ENCODE results near the gene COX5A. TPM values are rescaled to one million over a fixed set of nuclear protein-coding genes. Genes with fewer than 3 reads are reported as not detected.

The COX5A gene
- total RNA-seq, 1 donor = 39.1 TPM

DNA sequence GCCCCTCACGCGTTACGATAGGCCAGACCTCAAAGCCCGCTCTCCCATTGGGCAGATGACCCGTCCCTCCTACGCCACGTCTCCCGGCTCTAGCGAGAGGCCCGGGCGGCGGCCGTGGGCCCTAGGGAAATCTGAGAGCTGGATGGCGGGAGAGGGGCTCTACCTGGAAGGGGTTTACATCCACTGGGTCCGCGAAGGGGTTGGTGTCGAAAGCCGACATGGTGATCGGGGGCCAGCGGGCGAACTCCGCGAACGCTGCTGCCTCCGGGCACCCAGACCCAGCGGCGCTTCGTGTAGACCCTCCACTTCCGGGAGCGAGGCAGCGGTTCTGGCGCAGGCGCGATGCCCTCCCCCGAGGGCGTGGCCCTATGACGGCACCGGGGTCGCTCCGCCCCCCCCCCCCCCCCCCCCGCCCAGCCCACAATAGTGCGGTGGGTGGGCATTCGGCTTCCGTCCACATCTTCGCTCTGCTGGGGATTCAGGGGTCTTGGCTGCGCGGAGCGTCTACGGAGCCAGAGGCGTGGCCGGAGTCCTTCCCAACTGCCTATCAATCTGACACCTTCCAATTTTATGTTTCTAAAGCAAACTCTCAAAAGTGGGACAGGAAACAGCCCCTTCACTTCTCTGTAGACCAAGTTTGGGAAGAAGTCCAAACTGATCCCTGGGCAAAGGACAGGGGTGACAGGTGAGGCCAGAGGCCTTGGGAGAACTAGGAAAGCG, 64.7 kb downstream of the COX5A start, which contains the start of gene SCAMP2:
Gene SCAMP2, minus strand, starts transcription at position 330 of the 720 bp plus-strand sequence. Its CDS starts 110 bp downstream, at position 220.
- Histone ChIP-seq H3K27me3 (ENCODE audit: insufficient read depth, low read length) (no peaks in the 10 kb centered on the region), H3K4me3 (ENCODE audit: low read length) (peak within 1 kb of the TSS; percentile 71), H3K4me1 (ENCODE audit: insufficient read depth, low read length) (peaks cover 51% of the 10 kb centered on the region), H3K9me3 (ENCODE audit: low read depth, low read length) (no peaks in the 10 kb centered on the region)

DNA sequence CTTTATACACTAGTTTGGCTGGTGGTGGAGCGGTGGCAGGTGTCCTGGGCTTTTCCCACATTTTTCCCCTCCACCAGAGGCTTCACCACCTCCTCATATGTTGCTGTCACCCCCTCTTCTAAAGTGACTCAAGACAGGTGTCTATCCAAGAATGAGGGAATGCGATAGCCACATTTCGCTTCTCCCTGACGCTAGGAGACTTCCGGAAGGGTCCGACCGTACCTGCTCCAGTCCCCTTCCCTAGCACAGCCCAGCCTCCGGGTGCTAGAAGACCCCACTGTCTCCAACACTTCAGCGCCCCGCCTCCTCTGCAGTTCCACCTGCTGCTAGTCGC, 65.2 kb downstream of the COX5A start:
- peak overlapping the region; percentile 71 for H3K4me3 ChIP-seq (ENCODE audit: low read length)
- peaks cover 56% of the 10 kb centered on the region for H3K4me1 ChIP-seq (ENCODE audit: insufficient read depth, low read length)
- no peaks in the 10 kb centered on the region for H3K27me3 ChIP-seq (ENCODE audit: insufficient read depth, low read length)
- no peaks in the 10 kb centered on the region for H3K9me3 ChIP-seq (ENCODE audit: low read depth, low read length)

DNA sequence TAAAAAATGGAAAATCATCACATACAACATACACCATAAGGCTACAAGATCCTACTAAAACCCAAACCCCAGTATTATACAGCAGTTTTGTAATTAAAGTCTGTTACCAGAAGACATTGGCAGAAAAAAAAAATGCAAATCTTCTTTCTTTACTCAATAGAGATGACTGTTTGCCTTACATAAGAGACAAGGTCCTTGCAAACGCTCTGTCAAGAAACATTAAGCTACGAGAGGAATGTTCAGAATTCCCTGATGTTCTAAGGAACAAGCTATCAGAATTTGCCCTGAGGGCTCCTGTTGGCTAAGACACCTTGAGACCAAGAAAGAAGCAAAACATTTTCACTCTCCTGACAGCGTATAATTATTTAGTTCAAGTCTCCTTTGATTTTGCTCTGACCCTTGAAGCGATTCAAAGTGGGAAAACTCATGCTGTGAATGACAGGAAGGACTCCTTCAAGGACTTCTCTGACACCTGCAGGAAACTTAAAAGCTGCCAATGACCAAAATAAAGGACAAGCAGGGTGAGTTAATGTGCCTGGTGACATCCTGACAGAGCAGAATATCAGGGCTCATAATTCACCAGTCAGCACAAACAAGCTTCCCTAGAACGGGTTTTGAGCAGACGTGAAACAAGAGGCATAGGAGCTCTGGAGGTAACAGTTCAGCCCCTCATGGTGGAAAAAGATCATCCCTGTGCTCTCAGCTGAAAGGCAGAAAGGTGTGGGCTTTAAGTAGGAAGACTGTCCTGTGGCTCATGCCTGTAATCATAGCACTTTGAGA, 67.2 kb downstream of the COX5A start:
- no peak overlapping the region for H3K4me3 ChIP-seq (ENCODE audit: low read length)
- peaks cover 77% of the 10 kb centered on the region for H3K4me1 ChIP-seq (ENCODE audit: insufficient read depth, low read length)
- no peaks in the 10 kb centered on the region for H3K9me3 ChIP-seq (ENCODE audit: low read depth, low read length)
- no peaks in the 10 kb centered on the region for H3K27me3 ChIP-seq (ENCODE audit: insufficient read depth, low read length)

Other genes with a start within 250 kb of the COX5A start
- gene EDC3, start 242.0 kb downstream of the COX5A start, total RNA-seq = 3.7 TPM
- not detected for gene CYP1A1, start 212.5 kb downstream of the COX5A start, total RNA-seq
- gene CYP1A2, start 189.2 kb downstream of the COX5A start, total RNA-seq = not detected
- gene CSK, start 156.0 kb downstream of the COX5A start, total RNA-seq = 84.8 TPM
- 0.21 TPM for gene LMAN1L, start 125.2 kb downstream of the COX5A start, total RNA-seq
- gene CPLX3, start 111.4 kb downstream of the COX5A start, total RNA-seq = not detected
- gene ULK3, start 94.9 kb downstream of the COX5A start, total RNA-seq = 25.6 TPM
- 31.3 TPM for gene SCAMP2, start 64.7 kb downstream of the COX5A start, total RNA-seq
- 26.0 TPM for gene MPI, start 48.0 kb downstream of the COX5A start, total RNA-seq
- 11.4 TPM for gene FAM219B, start 31.2 kb downstream of the COX5A start, total RNA-seq
- 0.31 TPM for gene RPP25, start 18.7 kb upstream of the COX5A start, total RNA-seq
- 2.2 TPM for gene SCAMP5, start 57.5 kb upstream of the COX5A start, total RNA-seq
- 17.4 TPM for gene PPCDC, start 85.5 kb upstream of the COX5A start, total RNA-seq

Measured in mononuclear cell (primary cell).